ENCODE results near the gene CTCF. TPM values are rescaled to one million over a fixed set of nuclear protein-coding genes. Genes with fewer than 3 reads are reported as not detected.

The CTCF gene
- total and polyA plus RNA-seq, 2 donors from 2014 or later = 20.4 to 42.6 TPM

GRCh38 chr16:67549240-67549639 is 13.1 kb upstream of the CTCF start:
- Histone ChIP-seq H3K9me3 (ENCODE audit: control insufficient read depth in 2 of 3, insufficient read depth in 1 of 3, low read length in 3 of 3) (no peaks in the 10 kb centered on the region), H3K9ac (ENCODE audit: low read length in 3 of 3) (no peak overlapping the region), H3K36me3 (ENCODE audit: control insufficient read depth in 2 of 3, insufficient read depth in 3 of 3, low read length in 3 of 3) (peaks cover 0 to 27% (median 11%) of the 10 kb centered on the region in 3 donors), H3K4me3 (ENCODE audit: low read length in 3 of 3) (no peak overlapping the region), H3K4me1 (ENCODE audit: control insufficient read depth in 2 of 3, insufficient read depth in 2 of 3, low read depth in 1 of 3, low read length in 3 of 3) (peaks cover 0 to 18% (median 8%) of the 10 kb centered on the region in 3 donors), H3K27me3 (ENCODE audit: control insufficient read depth, insufficient read depth, low read length) (no peaks in the 10 kb centered on the region), H3K27ac (ENCODE audit: low read depth in 2 of 2, low read length in 2 of 2) (no peak overlapping the region)
- TF ChIP-seq, protein P1, sequence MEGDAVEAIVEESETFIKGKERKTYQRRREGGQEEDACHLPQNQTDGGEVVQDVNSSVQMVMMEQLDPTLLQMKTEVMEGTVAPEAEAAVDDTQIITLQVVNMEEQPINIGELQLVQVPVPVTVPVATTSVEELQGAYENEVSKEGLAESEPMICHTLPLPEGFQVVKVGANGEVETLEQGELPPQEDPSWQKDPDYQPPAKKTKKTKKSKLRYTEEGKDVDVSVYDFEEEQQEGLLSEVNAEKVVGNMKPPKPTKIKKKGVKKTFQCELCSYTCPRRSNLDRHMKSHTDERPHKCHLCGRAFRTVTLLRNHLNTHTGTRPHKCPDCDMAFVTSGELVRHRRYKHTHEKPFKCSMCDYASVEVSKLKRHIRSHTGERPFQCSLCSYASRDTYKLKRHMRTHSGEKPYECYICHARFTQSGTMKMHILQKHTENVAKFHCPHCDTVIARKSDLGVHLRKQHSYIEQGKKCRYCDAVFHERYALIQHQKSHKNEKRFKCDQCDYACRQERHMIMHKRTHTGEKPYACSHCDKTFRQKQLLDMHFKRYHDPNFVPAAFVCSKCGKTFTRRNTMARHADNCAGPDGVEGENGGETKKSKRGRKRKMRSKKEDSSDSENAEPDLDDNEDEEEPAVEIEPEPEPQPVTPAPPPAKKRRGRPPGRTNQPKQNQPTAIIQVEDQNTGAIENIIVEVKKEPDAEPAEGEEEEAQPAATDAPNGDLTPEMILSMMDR (IDR thresholded peaks at IDR 0.05; ENCODE audit: borderline replicate concordance, extremely low read depth, insufficient read depth) = no peak
- DNase-seq (peak in 1 of 5 donors; percentile 6), FAIRE-seq (no peak)
- intact Hi-C loops (cut with DNase I) = no loop called here

- Histone ChIP-seq H3K27me3 (ENCODE audit: control insufficient read depth, insufficient read depth, low read length) (no peaks in the 10 kb centered on the region), H3K27ac (ENCODE audit: low read depth in 2 of 2, low read length in 2 of 2) (no peak overlapping the region), H3K4me3 (ENCODE audit: low read length in 3 of 3) (no peak overlapping the region), H3K36me3 (ENCODE audit: control insufficient read depth in 2 of 3, insufficient read depth in 3 of 3, low read length in 3 of 3) (peaks cover 0 to 21% (median 6%) of the 10 kb centered on the region in 3 donors), H3K9ac (ENCODE audit: low read length in 3 of 3) (no peak overlapping the region), H3K9me3 (ENCODE audit: control insufficient read depth in 2 of 3, insufficient read depth in 1 of 3, low read length in 3 of 3) (no peaks in the 10 kb centered on the region), H3K4me1 (ENCODE audit: control insufficient read depth in 2 of 3, insufficient read depth in 2 of 3, low read depth in 1 of 3, low read length in 3 of 3) (peaks cover 0 to 18% (median 8%) of the 10 kb centered on the region in 3 donors)
- intact Hi-C loops (cut with DNase I) = no loop called here
- TF ChIP-seq, protein P1 (IDR thresholded peaks at IDR 0.05; ENCODE audit: borderline replicate concordance, extremely low read depth, insufficient read depth) = no peak
- DNase-seq (peak in 1 of 5 donors; percentile 8), FAIRE-seq (no peak)
Observed at GRCh38 chr16:67549936-67550335, 12.4 kb upstream of the CTCF start.

DNA sequence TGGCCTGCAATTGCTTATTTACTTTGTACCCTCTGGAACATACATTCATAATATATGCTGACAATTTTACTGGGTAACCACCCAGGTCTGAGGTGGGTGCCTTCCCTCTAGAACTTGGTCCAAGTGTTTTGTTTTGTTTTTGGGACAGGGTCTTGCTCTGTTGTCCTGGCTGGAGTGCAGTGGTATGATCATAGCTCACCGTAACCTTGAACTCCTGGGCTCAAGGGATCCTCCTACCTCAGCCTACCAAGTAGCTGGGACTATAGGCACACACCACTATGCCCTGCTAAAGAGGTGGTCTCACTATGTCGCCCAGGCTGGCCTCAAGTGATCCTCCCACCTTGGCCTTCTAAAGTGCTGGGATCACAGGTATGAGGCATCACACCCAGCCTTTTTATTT is 11.2 kb upstream of the CTCF start:
- DNase-seq (peak in 1 of 5 donors; percentile 13), FAIRE-seq (no peak)
- no peak overlapping the region for H3K9ac ChIP-seq (ENCODE audit: low read length in 3 of 3)
- no peak overlapping the region for H3K4me3 ChIP-seq (ENCODE audit: low read length in 3 of 3)
- peaks cover 0 to 18% (median 8%) of the 10 kb centered on the region in 3 donors for H3K4me1 ChIP-seq (ENCODE audit: control insufficient read depth in 2 of 3, insufficient read depth in 2 of 3, low read depth in 1 of 3, low read length in 3 of 3)
- no peak overlapping the region for H3K27ac ChIP-seq (ENCODE audit: low read depth in 2 of 2, low read length in 2 of 2)
- no peaks in the 10 kb centered on the region for H3K27me3 ChIP-seq (ENCODE audit: control insufficient read depth, insufficient read depth, low read length)
- peaks cover 0 to 11% (median 5%) of the 10 kb centered on the region in 3 donors for H3K36me3 ChIP-seq (ENCODE audit: control insufficient read depth in 2 of 3, insufficient read depth in 3 of 3, low read length in 3 of 3)
- TF ChIP-seq, protein P1 (IDR thresholded peaks at IDR 0.05; ENCODE audit: borderline replicate concordance, extremely low read depth, insufficient read depth) = no peak
- H3K9me3 ChIP-seq (ENCODE audit: control insufficient read depth in 2 of 3, insufficient read depth in 1 of 3, low read length in 3 of 3) = no peaks in the 10 kb centered on the region
- intact Hi-C loops (cut with DNase I) = no loop called here

DNA sequence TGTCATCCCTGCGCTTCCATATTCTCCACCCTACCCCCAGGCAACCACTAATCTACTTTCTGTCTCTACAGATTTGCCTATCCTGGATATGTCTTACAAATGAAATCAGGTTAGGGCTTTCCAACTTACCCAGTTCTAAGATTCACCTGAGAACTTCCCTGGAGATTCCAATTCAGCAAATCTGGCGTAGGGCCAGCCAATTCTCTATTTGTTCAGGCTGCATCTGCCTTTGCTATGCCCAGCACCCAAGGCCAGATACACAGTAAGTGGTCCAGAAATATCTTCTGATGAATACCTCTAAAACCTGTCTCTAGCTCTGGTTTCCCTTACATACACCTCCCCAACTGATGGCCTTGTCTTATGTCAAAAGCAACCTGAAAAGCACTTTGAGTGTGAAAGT is 10.4 kb upstream of the CTCF start:
- FAIRE-seq = no peak
- H3K9me3 ChIP-seq (ENCODE audit: control insufficient read depth in 2 of 3, insufficient read depth in 1 of 3, low read length in 3 of 3) = no peaks in the 10 kb centered on the region
- peak overlapping the region; percentile 20 for H3K27ac ChIP-seq (ENCODE audit: low read depth in 2 of 2, low read length in 2 of 2)
- TF ChIP-seq, protein P1 (IDR thresholded peaks at IDR 0.05; ENCODE audit: borderline replicate concordance, extremely low read depth, insufficient read depth) = no peak
- peak overlapping the region in 1 of 3 donors; percentile 49 for H3K9ac ChIP-seq (ENCODE audit: low read length in 3 of 3)
- DNase-seq = peak in 1 of 5 donors; percentile 18
- H3K36me3 ChIP-seq (ENCODE audit: control insufficient read depth in 2 of 3, insufficient read depth in 3 of 3, low read length in 3 of 3) = peaks cover 0 to 7% (median 3%) of the 10 kb centered on the region in 3 donors
- H3K4me3 ChIP-seq (ENCODE audit: low read length in 3 of 3) = no peak overlapping the region
- no peaks in the 10 kb centered on the region for H3K27me3 ChIP-seq (ENCODE audit: control insufficient read depth, insufficient read depth, low read length)
- intact Hi-C loops (cut with DNase I) = no loop called here
- peaks cover 0 to 10% (median 5%) of the 10 kb centered on the region in 3 donors for H3K4me1 ChIP-seq (ENCODE audit: control insufficient read depth in 2 of 3, insufficient read depth in 2 of 3, low read depth in 1 of 3, low read length in 3 of 3)
